ENCODE measurements around the gene ODC1. TPM values are rescaled to one million over a fixed set of nuclear protein-coding genes. Genes with fewer than 3 reads are reported as not detected.

ODC1 gene
- polyA plus RNA-seq, 2 donors, result 5.1 to 19.4 TPM

DNA sequence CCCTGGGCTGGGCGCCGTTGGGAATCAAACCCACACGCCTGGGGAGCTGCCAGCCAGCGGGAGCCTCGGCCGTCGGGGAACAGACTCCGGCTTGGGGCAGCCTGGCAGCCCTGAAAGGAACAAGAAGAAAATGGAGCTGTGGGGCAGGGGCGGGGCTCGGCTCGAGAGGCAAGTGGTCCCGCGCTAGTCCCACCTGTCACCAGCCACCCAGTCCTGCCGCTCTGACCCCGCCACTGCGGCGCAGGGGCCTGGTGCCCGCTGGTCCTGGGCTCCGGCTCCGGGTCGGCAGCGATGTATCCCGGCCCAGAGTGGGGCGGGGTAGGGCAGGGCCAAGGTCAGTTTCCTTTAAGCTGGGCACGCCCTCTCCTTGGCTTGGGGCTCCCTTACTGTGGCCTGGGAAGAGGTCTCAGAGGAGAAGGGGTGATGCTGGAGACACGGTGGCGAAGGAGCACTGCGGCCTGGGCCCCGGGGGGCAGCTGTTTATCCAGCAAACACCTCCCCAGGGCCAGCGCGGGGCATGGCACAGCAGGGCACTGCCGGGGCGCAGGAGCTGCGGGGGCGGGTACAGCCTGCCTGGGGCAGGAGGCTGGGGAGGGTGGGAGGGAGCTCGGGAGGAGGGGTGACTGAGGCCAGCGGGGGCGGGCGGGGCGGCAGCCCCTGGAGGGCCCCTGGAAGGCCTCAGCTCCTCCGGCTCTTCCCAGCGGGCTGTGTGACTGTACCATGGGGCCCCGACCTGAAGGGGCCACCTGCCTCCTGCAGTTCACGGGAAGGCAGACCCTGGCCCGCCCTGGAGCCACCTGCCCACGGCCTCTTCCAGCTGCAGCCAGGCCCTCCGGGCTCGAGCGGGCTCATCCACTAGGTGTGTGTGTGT, 15.6 kb downstream of the ODC1 start:
- no peaks in the 10 kb centered on the region for H3K27me3 ChIP-seq (ENCODE audit: control insufficient read depth in 1 of 2, insufficient read depth in 2 of 2, low read length in 2 of 2)
- no peak overlapping the region for H3K27ac ChIP-seq (ENCODE audit: low read depth in 2 of 2, low read length in 1 of 2)
- 24 to 26% methylated on average over 40 to 49 of the region's 49 CpGs for WGBS, 2 donors
- peaks cover 0 to 2% of the 10 kb centered on the region in 2 donors for H3K4me1 ChIP-seq (ENCODE audit: control insufficient read depth in 2 of 2, insufficient read depth in 2 of 2, low read length in 1 of 2)
- peaks cover 0 to 3% of the 10 kb centered on the region in 2 donors for H3K9me3 ChIP-seq (ENCODE audit: control insufficient read depth in 2 of 2, insufficient read depth in 1 of 2, low read depth in 1 of 2, low read length in 1 of 2)
- no peaks in the 10 kb centered on the region for H3K36me3 ChIP-seq (ENCODE audit: control insufficient read depth in 2 of 2, insufficient read depth in 2 of 2, low read length in 1 of 2)
- H3K4me3 ChIP-seq (ENCODE audit: low read depth in 1 of 2, low read length in 2 of 2), result peak overlapping the region; percentile 12 to 33

DNA sequence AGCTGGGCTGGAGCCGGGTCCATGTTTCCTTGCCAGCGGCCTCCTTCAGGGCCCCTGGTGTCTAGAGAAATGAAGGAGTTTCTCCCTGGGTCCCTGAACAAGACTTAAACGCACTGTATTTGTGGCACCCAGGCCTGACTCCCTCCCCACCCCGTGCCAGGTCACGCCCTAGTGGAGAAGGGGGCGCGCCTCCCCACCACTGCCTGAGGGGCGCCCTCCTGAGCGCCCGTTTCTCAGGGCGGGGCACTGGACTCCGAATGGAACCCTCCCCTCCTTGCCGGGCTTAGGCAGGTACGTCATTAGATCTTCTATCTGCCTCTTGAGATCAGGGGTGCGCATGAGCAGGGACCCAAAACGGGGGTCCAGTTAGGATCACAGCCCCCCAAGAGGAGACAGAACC, 16.3 kb downstream of the ODC1 start:
- peaks cover 0 to 3% of the 10 kb centered on the region in 2 donors for H3K9me3 ChIP-seq (ENCODE audit: control insufficient read depth in 2 of 2, insufficient read depth in 1 of 2, low read depth in 1 of 2, low read length in 1 of 2)
- WGBS, 2 donors, result 56 to 60% methylated on average over 16 of the region's 16 CpGs
- H3K4me3 ChIP-seq (ENCODE audit: low read depth in 1 of 2, low read length in 2 of 2), result no peak overlapping the region
- H3K36me3 ChIP-seq (ENCODE audit: control insufficient read depth in 2 of 2, insufficient read depth in 2 of 2, low read length in 1 of 2), result peaks cover 0 to under 1% of the 10 kb centered on the region in 2 donors
- no peaks in the 10 kb centered on the region for H3K27me3 ChIP-seq (ENCODE audit: control insufficient read depth in 1 of 2, insufficient read depth in 2 of 2, low read length in 2 of 2)
- H3K4me1 ChIP-seq (ENCODE audit: control insufficient read depth in 2 of 2, insufficient read depth in 2 of 2, low read length in 1 of 2), result peaks cover 0 to 2% of the 10 kb centered on the region in 2 donors
- no peak overlapping the region for H3K27ac ChIP-seq (ENCODE audit: low read depth in 2 of 2, low read length in 1 of 2)

DNA sequence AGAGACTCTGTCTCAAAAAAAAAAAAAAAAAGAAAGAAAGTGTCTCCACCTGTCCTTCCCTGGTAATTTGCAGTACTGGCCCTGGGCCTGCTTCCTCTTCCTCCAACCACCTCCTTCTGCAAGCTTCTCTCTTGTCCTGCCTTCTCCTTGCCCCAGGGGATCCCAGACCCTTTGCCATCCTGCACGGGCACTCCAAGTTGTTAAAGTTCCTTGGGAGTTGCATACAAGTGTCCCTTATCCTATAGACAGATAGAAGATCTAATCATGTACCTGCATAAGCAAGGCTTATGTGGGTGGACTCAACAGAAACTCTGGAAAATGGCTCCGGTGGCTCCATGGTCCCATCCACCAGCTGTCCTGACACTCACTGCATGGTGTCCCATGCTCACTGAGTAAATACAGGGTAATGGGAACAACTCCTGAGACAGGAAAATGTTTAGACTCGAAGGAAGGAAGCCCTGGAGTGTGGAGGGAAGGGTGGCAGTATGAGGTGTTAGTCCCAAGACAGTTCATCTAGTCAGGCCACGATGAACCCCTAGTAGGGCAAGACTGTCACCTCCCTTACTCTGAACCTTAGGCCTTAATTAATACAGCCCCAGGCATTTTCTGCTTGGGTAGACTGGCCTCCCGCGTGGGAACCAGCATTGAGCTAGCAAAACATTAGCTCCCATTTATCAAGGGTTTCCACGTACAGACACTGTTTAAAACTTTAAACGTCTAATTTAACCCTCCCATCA, 17.1 kb downstream of the ODC1 start:
- Histone ChIP-seq H3K27ac (ENCODE audit: low read depth in 2 of 2, low read length in 1 of 2) (no peak overlapping the region), H3K4me1 (ENCODE audit: control insufficient read depth in 2 of 2, insufficient read depth in 2 of 2, low read length in 1 of 2) (peaks cover 0 to 2% of the 10 kb centered on the region in 2 donors)
- WGBS, 2 donors, result 80 to 82% methylated on average over 8 of the region's 8 CpGs

DNA sequence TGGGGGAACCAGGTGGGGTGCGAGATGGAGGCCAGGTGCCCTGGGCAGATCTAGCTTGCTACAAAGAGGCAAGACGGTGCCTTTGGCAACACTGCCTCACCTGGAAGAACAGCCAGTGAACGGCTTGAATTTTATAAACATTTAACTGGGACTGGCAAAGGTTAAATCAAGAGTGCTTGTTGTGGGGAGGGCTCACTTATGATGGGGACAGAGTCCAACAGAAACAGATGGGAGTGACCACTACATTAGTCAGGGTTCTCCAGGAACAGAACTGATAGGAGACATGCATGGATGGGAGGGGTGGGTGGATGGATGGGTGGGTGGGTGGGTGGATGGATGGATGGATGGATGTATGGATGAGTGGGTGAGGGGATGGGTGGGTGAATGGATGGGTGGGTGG, 19.2 kb downstream of the ODC1 start:
- H3K27me3 ChIP-seq (ENCODE audit: control insufficient read depth in 1 of 2, insufficient read depth in 2 of 2, low read length in 2 of 2), result no peaks in the 10 kb centered on the region
- no peak overlapping the region for H3K27ac ChIP-seq (ENCODE audit: low read depth in 2 of 2, low read length in 1 of 2)
- H3K36me3 ChIP-seq (ENCODE audit: control insufficient read depth in 2 of 2, insufficient read depth in 2 of 2, low read length in 1 of 2), result peaks cover 0 to 7% of the 10 kb centered on the region in 2 donors
- peaks cover 0 to 2% of the 10 kb centered on the region in 2 donors for H3K4me1 ChIP-seq (ENCODE audit: control insufficient read depth in 2 of 2, insufficient read depth in 2 of 2, low read length in 1 of 2)
- no peak overlapping the region for H3K4me3 ChIP-seq (ENCODE audit: low read depth in 1 of 2, low read length in 2 of 2)
- 75 to 88% methylated on average over 3 of the region's 3 CpGs for WGBS, 2 donors
- peaks cover 0 to 3% of the 10 kb centered on the region in 2 donors for H3K9me3 ChIP-seq (ENCODE audit: control insufficient read depth in 2 of 2, insufficient read depth in 1 of 2, low read depth in 1 of 2, low read length in 1 of 2)

More for the DNA sequence above, 17.1 kb downstream of the ODC1 start:
- Histone ChIP-seq H3K36me3 (ENCODE audit: control insufficient read depth in 2 of 2, insufficient read depth in 2 of 2, low read length in 1 of 2) (peaks cover 0 to 2% of the 10 kb centered on the region in 2 donors), H3K9me3 (ENCODE audit: control insufficient read depth in 2 of 2, insufficient read depth in 1 of 2, low read depth in 1 of 2, low read length in 1 of 2) (peaks cover 0 to 3% of the 10 kb centered on the region in 2 donors), H3K27me3 (ENCODE audit: control insufficient read depth in 1 of 2, insufficient read depth in 2 of 2, low read length in 2 of 2) (no peaks in the 10 kb centered on the region), H3K4me3 (ENCODE audit: low read depth in 1 of 2, low read length in 2 of 2) (no peak overlapping the region)

DNA sequence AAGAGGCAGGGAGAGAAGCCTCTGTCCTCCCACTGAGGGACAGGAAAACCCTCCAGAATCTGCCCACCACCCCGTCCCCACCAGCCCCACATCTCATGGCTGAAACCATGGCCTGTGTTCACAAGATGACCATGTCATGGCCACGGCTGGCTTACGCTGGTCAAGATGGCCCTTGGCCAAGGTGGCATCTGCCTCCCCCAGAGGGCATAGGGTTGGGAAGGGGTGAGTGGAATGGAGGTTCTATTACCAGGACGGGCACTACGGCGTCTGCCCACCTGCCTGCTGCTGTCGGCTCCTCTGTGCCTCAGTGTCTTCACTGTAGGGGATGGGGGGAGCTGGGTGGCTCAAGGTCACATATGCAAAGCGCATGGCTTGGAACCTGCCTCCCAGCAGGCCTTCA, 19.8 kb downstream of the ODC1 start:
- H3K9me3 ChIP-seq (ENCODE audit: control insufficient read depth in 2 of 2, insufficient read depth in 1 of 2, low read depth in 1 of 2, low read length in 1 of 2), result peaks cover 0 to 1% of the 10 kb centered on the region in 2 donors
- peaks cover 0 to 2% of the 10 kb centered on the region in 2 donors for H3K4me1 ChIP-seq (ENCODE audit: control insufficient read depth in 2 of 2, insufficient read depth in 2 of 2, low read length in 1 of 2)
- 96 to 97% methylated on average over 8 of the region's 8 CpGs for WGBS, 2 donors
- H3K27ac ChIP-seq (ENCODE audit: low read depth in 2 of 2, low read length in 1 of 2), result no peak overlapping the region
- no peak overlapping the region for H3K4me3 ChIP-seq (ENCODE audit: low read depth in 1 of 2, low read length in 2 of 2)
- H3K36me3 ChIP-seq (ENCODE audit: control insufficient read depth in 2 of 2, insufficient read depth in 2 of 2, low read length in 1 of 2), result peaks cover 0 to 7% of the 10 kb centered on the region in 2 donors
- no peaks in the 10 kb centered on the region for H3K27me3 ChIP-seq (ENCODE audit: control insufficient read depth in 1 of 2, insufficient read depth in 2 of 2, low read length in 2 of 2)

DNA sequence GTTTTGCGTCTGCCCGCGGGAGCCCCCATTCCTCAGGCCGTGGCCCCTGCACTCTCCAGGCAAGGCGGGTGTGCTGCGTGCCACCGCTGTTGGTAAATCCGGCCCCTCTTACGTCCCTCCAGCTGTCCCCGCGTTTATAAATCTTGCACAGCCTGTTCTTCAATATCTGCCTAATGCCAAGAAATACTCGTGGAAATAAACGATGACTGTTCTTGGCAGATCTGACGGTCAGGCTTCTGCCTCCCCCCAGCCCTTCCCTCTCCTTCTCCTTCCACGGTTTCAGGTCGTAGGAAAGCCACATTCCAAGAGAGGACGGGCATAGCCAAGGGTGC, 20.5 kb downstream of the ODC1 start:
- 47 to 48% methylated on average over 17 of the region's 17 CpGs for WGBS, 2 donors
- no peaks in the 10 kb centered on the region for H3K27me3 ChIP-seq (ENCODE audit: control insufficient read depth in 1 of 2, insufficient read depth in 2 of 2, low read length in 2 of 2)
- peaks cover 0 to 2% of the 10 kb centered on the region in 2 donors for H3K4me1 ChIP-seq (ENCODE audit: control insufficient read depth in 2 of 2, insufficient read depth in 2 of 2, low read length in 1 of 2)
- H3K4me3 ChIP-seq (ENCODE audit: low read depth in 1 of 2, low read length in 2 of 2), result no peak overlapping the region
- peak overlapping the region in 1 of 2 donors; percentile 53 for H3K27ac ChIP-seq (ENCODE audit: low read depth in 2 of 2, low read length in 1 of 2)
- H3K9me3 ChIP-seq (ENCODE audit: control insufficient read depth in 2 of 2, insufficient read depth in 1 of 2, low read depth in 1 of 2, low read length in 1 of 2), result no peaks in the 10 kb centered on the region
- H3K36me3 ChIP-seq (ENCODE audit: control insufficient read depth in 2 of 2, insufficient read depth in 2 of 2, low read length in 1 of 2), result peaks cover 0 to 7% of the 10 kb centered on the region in 2 donors

DNA sequence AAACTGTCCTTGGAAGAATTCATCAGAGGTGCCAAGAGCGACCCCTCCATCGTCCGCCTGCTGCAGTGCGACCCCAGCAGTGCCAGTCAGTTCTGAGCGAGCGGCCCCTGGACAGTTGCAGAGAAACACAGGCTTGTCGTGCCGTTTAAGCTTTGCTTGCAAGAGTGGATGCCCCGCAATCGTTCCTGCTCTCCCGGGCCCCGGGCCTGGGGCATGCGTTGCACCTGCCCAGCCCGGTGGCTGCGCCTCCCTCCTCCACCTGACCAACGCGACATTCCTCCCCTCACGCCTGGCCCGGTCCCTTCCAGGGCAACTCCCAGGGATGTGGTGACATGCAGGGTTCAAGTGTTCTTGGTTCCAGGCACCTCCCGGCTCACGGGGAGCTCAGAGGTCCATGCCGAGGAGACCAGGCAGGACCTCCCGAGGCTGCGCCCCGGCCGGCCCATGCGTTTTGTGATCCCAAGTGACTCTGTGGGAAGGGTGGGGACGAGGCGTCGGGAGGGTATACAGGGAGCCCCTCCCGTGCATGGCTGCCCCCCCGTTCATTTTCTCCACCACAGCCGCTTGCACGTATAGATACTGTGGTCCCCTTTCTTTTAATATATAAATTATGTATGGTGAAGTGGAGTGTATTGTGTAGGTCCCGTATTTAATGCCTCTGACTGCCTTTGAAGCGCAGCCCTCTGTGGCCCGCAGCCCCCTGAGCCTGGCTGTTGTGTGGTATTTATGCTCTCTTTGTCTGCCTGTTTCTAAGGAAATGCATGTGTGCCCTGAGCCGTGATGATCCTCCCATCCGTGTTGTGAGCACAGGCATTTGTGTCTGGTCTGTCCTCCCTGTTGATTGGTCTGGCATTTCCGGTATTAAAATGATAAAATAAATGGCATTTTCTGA, 21.2 kb downstream of the ODC1 start:
- Histone ChIP-seq H3K36me3 (ENCODE audit: control insufficient read depth in 2 of 2, insufficient read depth in 2 of 2, low read length in 1 of 2) (peaks cover 0 to 7% of the 10 kb centered on the region in 2 donors), H3K27me3 (ENCODE audit: control insufficient read depth in 1 of 2, insufficient read depth in 2 of 2, low read length in 2 of 2) (no peaks in the 10 kb centered on the region), H3K4me3 (ENCODE audit: low read depth in 1 of 2, low read length in 2 of 2) (no peak overlapping the region), H3K9me3 (ENCODE audit: control insufficient read depth in 2 of 2, insufficient read depth in 1 of 2, low read depth in 1 of 2, low read length in 1 of 2) (no peaks in the 10 kb centered on the region), H3K27ac (ENCODE audit: low read depth in 2 of 2, low read length in 1 of 2) (no peak overlapping the region), H3K4me1 (ENCODE audit: control insufficient read depth in 2 of 2, insufficient read depth in 2 of 2, low read length in 1 of 2) (no peaks in the 10 kb centered on the region)
- 88 to 89% methylated on average over 40 of the region's 40 CpGs for WGBS, 2 donors

DNA sequence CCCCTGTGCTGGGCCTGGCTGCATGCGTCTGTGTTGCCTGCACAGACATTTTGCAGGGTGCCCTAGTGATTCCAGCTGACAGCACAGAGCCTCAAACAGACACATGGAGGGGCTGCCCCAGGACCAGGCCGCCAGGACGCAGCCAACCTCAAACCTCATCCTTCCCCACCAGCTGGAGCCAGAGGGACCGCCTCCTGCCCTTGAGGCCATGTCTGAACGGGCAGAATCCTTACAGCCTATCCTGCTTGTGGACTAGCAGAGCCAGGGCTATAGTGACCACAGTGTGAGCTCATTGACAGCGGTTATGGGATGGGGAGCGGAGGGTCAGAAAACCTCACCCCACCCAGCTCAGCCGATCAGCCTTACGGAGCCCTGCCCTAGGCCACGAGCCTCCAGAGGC, 22.4 kb downstream of the ODC1 start:
- Histone ChIP-seq H3K36me3 (ENCODE audit: control insufficient read depth in 2 of 2, insufficient read depth in 2 of 2, low read length in 1 of 2) (peaks cover 0 to 7% of the 10 kb centered on the region in 2 donors), H3K4me1 (ENCODE audit: control insufficient read depth in 2 of 2, insufficient read depth in 2 of 2, low read length in 1 of 2) (no peaks in the 10 kb centered on the region), H3K9me3 (ENCODE audit: control insufficient read depth in 2 of 2, insufficient read depth in 1 of 2, low read depth in 1 of 2, low read length in 1 of 2) (no peaks in the 10 kb centered on the region), H3K4me3 (ENCODE audit: low read depth in 1 of 2, low read length in 2 of 2) (no peak overlapping the region), H3K27me3 (ENCODE audit: control insufficient read depth in 1 of 2, insufficient read depth in 2 of 2, low read length in 2 of 2) (no peaks in the 10 kb centered on the region), H3K27ac (ENCODE audit: low read depth in 2 of 2, low read length in 1 of 2) (no peak overlapping the region)
- WGBS, 2 donors, result 82 to 84% methylated on average over 10 of the region's 10 CpGs

DNA sequence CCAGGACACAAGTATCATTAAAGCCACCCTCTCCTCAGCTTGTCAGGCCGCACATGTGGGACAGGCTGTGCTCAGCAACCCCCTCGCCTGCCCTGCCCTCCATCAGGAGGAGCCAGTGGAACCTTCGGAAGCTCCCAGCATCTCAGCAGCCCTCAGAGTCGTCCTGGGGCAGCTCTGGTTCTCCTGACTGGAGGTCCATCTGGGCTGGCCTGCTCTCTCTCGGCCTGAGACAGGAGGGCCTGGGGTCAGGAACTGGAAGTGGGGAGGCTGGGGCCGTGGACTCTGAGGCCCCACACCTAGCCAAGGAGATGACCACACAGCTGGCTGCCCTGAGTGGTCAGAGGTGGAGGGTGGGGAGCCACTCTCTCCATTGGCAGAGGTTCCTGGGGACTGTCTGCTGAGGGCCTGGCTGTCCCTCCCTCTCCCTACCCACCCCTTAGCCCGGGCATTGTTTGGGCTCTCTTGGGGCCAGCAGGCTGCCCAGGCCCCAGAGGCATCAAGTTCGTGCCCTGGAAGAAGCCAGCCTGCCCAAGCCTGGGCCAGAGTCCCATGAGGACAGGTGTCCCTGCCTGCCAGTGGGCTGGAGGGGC, 23.1 kb downstream of the ODC1 start:
- Histone ChIP-seq H3K36me3 (ENCODE audit: control insufficient read depth in 2 of 2, insufficient read depth in 2 of 2, low read length in 1 of 2) (peaks cover 0 to 10% of the 10 kb centered on the region in 2 donors), H3K27me3 (ENCODE audit: control insufficient read depth in 1 of 2, insufficient read depth in 2 of 2, low read length in 2 of 2) (no peaks in the 10 kb centered on the region), H3K9me3 (ENCODE audit: control insufficient read depth in 2 of 2, insufficient read depth in 1 of 2, low read depth in 1 of 2, low read length in 1 of 2) (no peaks in the 10 kb centered on the region), H3K27ac (ENCODE audit: low read depth in 2 of 2, low read length in 1 of 2) (no peak overlapping the region), H3K4me1 (ENCODE audit: control insufficient read depth in 2 of 2, insufficient read depth in 2 of 2, low read length in 1 of 2) (no peaks in the 10 kb centered on the region), H3K4me3 (ENCODE audit: low read depth in 1 of 2, low read length in 2 of 2) (no peak overlapping the region)
- WGBS, 2 donors, result 84 to 92% methylated on average over 8 of the region's 8 CpGs

All from esophagus (tissue), 2 donors.